IPS-18a (cell line): Measurements from ENCODE around the gene RAI1.
"Not testable (repeated sequence)": the region's sequence is repeated elsewhere in the genome, so short reads cannot be mapped to it uniquely, and the experiment has no call there.

Experiments used
- H3K27ac ChIP-seq: one replicate; pipeline ENCODE4 v1.5.1; 2013; ENCODE audit warnings: low read length
- H3K27me3 ChIP-seq: one replicate; pipeline ENCODE4 v1.6.1; 2013; ENCODE audit warnings: mild to moderate bottlenecking, low read length; ENCODE audit not compliant: control insufficient read depth, insufficient read depth
- H3K36me3 ChIP-seq: one replicate; pipeline ENCODE4 v1.6.1; 2013; ENCODE audit warnings: low read depth, low read length; ENCODE audit not compliant: control insufficient read depth
- H3K4me1 ChIP-seq: one replicate; pipeline ENCODE4 v1.6.1; 2013; ENCODE audit warnings: low read depth, low read length; ENCODE audit not compliant: control insufficient read depth
- H3K4me3 ChIP-seq: one replicate; pipeline ENCODE4 v1.5.1; 2013; ENCODE audit warnings: low read length
- H3K9ac ChIP-seq: one replicate; pipeline ENCODE4 v1.6.1; 2013; ENCODE audit warnings: mild to moderate bottlenecking, low read length, moderate library complexity
- H3K9me3 ChIP-seq: one replicate; pipeline ENCODE4 v1.6.1; 2013; ENCODE audit warnings: low read depth, low read length; ENCODE audit not compliant: control insufficient read depth

The RAI1 gene

DNA sequence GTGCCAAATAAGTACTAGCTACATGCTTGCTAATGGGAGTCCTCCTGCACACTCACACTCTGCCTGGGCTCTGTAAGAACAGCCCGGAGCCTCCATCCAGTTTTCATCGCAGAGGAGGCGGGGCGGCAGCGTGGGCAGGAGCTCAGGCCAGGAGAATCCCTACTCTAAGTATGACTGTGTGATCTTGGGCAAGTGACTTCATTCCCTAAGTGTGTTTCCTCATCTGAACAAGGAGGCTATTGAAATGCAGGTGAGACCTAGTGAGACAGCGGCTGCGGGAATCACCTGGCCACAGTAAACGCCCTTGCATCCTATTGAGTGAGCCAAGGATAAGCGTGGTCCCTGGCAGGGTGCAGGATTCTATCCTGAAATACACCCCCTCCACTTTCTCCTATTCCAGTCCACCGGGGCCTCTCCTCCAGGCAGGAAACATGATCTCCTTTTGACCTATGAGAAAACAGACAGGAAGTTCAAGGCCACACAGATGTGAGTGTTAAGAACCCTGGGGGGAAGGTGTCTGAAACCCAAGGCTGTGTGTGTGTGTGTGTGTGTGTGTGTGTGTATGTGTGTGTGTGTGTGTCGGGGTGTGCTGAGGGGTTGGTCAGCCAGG lies 5.2 kb upstream of the RAI1 start:
- no peaks in the 10 kb centered on the region for H3K9me3 ChIP-seq

DNA sequence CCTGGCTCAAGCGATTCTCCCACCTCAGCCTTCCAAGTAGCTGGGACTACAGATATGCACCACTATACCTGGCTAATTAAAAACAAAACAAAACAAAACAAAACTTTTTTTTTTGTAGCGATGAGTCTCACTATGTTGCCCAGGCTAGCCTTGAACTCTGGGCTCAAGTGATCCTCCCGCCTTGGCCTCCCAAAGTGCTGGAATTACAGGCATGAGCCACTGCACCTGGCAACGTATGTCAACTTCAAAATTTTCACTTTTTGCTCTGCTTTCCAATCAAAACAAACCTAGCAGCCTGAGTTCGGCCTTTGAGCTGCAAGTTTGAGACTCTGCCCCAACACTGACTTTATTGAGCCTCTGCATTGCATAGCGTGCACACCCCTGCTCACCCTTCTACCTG lies 4.5 kb upstream of the RAI1 start:
- H3K4me3 ChIP-seq, result no peak overlapping the region
- H3K36me3 ChIP-seq, result no peaks in the 10 kb centered on the region
- no peaks in the 10 kb centered on the region for H3K9me3 ChIP-seq
- no peak overlapping the region for H3K27ac ChIP-seq
- no peaks in the 10 kb centered on the region for H3K4me1 ChIP-seq
- H3K27me3 ChIP-seq, result peaks cover 79% of the 10 kb centered on the region
- H3K9ac ChIP-seq, result no peak overlapping the region

More for the DNA sequence above, 5.2 kb upstream of the RAI1 start:
- no peaks in the 10 kb centered on the region for H3K4me1 ChIP-seq
- H3K27ac ChIP-seq, result no peak overlapping the region
- no peak overlapping the region for H3K9ac ChIP-seq
- no peak overlapping the region for H3K4me3 ChIP-seq
- H3K27me3 ChIP-seq, result peaks cover 77% of the 10 kb centered on the region
- no peaks in the 10 kb centered on the region for H3K36me3 ChIP-seq

DNA sequence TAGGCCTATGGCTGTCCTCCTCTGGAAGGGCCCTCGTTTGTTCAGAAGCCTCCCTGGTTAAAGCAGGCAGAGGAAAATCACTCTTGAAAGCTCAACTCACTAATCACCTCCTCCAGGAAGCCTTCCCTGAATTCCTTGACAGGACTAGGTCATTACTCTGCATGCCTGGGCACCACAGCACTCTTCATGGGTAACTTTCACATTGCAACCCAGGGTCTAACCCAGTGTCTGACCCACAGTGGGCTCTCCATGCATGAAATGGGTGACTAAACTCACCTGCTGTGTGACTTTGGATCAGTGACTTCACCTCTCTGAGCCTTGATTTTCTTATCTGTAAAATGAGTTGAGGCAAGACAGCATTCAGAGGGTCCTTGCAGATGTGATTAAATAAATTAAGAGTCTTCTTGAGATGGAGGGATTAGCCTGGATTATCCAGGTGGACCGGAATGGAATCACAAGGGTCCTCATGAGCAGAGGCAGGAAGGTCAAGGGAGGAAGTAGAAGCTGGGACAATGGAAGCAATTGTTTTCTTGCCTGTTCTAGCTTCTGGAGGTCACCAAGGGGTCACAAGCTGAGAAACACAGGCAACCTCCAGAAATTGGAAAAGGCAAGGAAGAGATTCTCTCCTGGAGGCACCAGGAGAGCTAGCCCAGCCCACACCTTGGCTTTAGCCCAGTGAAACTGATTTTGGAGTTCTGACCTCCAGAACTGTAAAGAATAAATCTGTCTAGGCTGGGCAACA lies 3.8 kb upstream of the RAI1 start:
- Histone ChIP-seq H3K27ac (no peak overlapping the region), H3K27me3 (peaks cover 87% of the 10 kb centered on the region)

GRCh38 chr17:17678063-17678699 lies 3.1 kb upstream of the RAI1 start:
- not testable (repeated sequence) for H3K9ac ChIP-seq, H3K4me3 ChIP-seq, H3K36me3 ChIP-seq, H3K27ac ChIP-seq, H3K4me1 ChIP-seq, H3K9me3 ChIP-seq
- H3K27me3 ChIP-seq, result peaks cover 88% of the 10 kb centered on the region

More for the DNA sequence above, 3.8 kb upstream of the RAI1 start:
- Histone ChIP-seq H3K4me1 (no peaks in the 10 kb centered on the region), H3K9me3 (no peaks in the 10 kb centered on the region), H3K36me3 (no peaks in the 10 kb centered on the region), H3K9ac (no peak overlapping the region), H3K4me3 (no peak overlapping the region)

DNA sequence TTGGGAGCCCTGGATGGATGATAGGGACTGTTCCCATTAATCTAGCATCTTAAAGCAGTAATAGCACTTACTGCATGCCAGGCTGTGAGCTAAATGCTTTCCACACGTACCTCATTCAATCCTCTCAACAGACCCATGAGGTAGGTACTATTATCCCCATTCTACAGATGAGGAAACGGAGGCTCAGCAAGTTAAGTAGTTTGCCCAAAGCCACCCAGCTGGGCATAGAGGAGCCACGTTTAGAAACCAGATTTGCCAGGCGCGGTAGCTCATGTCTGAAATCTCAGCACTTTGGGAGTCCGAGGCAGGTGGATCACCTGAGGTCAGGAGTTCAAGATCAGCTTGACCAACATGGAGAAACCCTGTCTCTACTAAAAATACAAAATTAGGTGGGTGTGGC lies 2.0 kb upstream of the RAI1 start:
- Histone ChIP-seq H3K9ac (no peak overlapping the region), H3K27ac (no peak overlapping the region), H3K9me3 (no peaks in the 10 kb centered on the region), H3K27me3 (peaks cover 90% of the 10 kb centered on the region), H3K36me3 (no peaks in the 10 kb centered on the region), H3K4me1 (peaks cover 5% of the 10 kb centered on the region), H3K4me3 (no peak overlapping the region)

- H3K27me3 ChIP-seq, result peaks cover 92% of the 10 kb centered on the region
- no peak overlapping the region for H3K9ac ChIP-seq
- no peaks in the 10 kb centered on the region for H3K36me3 ChIP-seq
- H3K27ac ChIP-seq, result no peak overlapping the region
- peaks cover 5% of the 10 kb centered on the region for H3K4me1 ChIP-seq
- H3K9me3 ChIP-seq, result no peaks in the 10 kb centered on the region
- H3K4me3 ChIP-seq, result no peak overlapping the region
Measured at GRCh38 chr17:17679748-17680147, 1.5 kb upstream of the RAI1 start.

DNA sequence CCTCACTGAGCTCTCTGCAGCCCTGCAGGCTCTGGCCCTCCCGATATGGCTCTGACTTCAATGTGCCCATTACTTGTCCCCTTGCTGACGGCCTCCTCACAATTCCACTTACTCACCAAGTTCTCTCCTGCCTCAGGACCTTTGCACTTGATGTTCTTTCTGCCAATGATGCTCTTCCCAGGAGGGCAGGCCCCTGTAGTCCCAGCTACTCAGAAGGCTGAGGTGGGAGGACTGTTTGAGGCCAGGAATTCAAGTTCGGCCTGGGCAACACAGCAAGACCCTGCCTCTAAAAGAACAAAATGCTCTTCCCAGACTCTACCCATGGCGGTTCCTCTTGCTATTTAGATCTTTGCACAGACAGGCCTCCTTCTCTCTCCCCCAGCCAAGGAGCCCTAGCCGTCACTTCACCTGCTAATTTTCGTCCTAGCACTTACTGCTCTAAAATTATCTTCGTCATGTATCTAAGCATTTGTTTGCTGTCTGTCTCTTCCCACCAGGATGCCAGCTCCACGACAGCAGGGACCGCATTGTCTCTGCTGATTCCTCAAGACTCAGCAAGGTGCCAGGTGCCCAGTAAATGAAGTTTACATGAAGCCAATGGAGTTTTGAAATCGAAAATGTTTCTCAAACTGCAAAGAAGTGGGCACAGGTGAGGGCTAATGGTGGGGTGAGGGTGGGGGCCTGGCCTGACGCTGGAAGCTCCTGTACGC lies 626 bp upstream of the RAI1 start:
- peak overlapping the region; percentile 26 for H3K4me3 ChIP-seq
- H3K27me3 ChIP-seq, result peaks cover 92% of the 10 kb centered on the region
- H3K27ac ChIP-seq, result no peak overlapping the region

GRCh38 chr17:17681744-17682292 lies 560 bp downstream of the RAI1 start:
- H3K4me1 ChIP-seq, result peaks cover 14% of the 10 kb centered on the region
- no peak overlapping the region for H3K27ac ChIP-seq
- no peaks in the 10 kb centered on the region for H3K9me3 ChIP-seq
- no peaks in the 10 kb centered on the region for H3K36me3 ChIP-seq
- H3K4me3 ChIP-seq, result peak overlapping the region; percentile 60
- H3K9ac ChIP-seq, result peak overlapping the region; percentile 30
- peaks cover 94% of the 10 kb centered on the region for H3K27me3 ChIP-seq

More for the DNA sequence above, 626 bp upstream of the RAI1 start:
- H3K36me3 ChIP-seq, result no peaks in the 10 kb centered on the region
- peaks cover 10% of the 10 kb centered on the region for H3K4me1 ChIP-seq
- H3K9me3 ChIP-seq, result no peaks in the 10 kb centered on the region
- no peak overlapping the region for H3K9ac ChIP-seq

DNA sequence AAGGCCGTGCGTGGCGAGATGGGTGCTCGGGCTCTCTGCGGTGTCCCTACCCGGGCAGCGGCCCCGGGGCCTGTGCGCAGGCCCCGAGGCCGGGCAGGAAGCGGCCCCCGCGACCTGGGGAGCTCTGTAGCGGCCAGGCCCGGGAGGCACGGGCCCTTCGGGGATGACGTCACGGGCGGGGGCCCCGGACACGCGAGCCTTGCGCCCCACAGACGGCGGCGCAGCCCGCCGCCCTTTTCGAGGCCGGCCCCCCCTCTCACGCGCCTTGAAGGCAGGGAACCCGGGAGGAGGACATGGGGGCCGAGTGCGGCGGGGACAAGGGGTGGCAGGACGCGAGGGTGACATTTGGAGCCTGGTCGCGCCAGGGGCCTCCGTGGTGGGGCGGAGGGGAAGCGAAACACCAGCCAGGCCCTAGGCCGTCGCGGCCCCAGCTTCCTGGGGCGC lies 1.1 kb downstream of the RAI1 start:
- no peaks in the 10 kb centered on the region for H3K9me3 ChIP-seq
- H3K36me3 ChIP-seq, result no peaks in the 10 kb centered on the region
- no peak overlapping the region for H3K27ac ChIP-seq
- H3K27me3 ChIP-seq, result peaks cover 94% of the 10 kb centered on the region
- H3K9ac ChIP-seq, result peak overlapping the region; percentile 30
- peaks cover 14% of the 10 kb centered on the region for H3K4me1 ChIP-seq
- peak overlapping the region; percentile 60 for H3K4me3 ChIP-seq

GRCh38 chr17:17682737-17683680 lies 1.8 kb downstream of the RAI1 start:
- H3K27me3 ChIP-seq, result peaks cover 89% of the 10 kb centered on the region
- no peak overlapping the region for H3K27ac ChIP-seq
- H3K4me1 ChIP-seq, result peaks cover 14% of the 10 kb centered on the region

More at GRCh38 chr17:17682737-17683680, 1.8 kb downstream of the RAI1 start:
- Histone ChIP-seq H3K9me3 (no peaks in the 10 kb centered on the region), H3K36me3 (no peaks in the 10 kb centered on the region), H3K4me3 (peak overlapping the region; percentile 60), H3K9ac (peak overlapping the region; percentile 30)
